DOHH2 (cell line): ENCODE data around the gene TERT.

Experiments used
- EZH2phosphoT487 ChIP-seq: fragments of 200-600 bp; sonication (generic); IDR thresholded peaks from 2 replicates; pipeline ENCODE4 v1.6.1; 2017; ENCODE audit warnings: borderline replicate concordance, mild to moderate bottlenecking, antibody characterized with exemption, low read length, moderate library complexity, mixed read lengths
- TF ChIP-seq, protein P1 (sequence below): fragments of 200-600 bp; sonication (generic); IDR thresholded peaks from one replicate; pipeline ENCODE4 v1.5.1; 2014; ENCODE audit warnings: antibody characterized with exemption, mild to moderate bottlenecking, low read depth, low read length; ENCODE audit not compliant: poor library complexity, severe bottlenecking

DNA sequence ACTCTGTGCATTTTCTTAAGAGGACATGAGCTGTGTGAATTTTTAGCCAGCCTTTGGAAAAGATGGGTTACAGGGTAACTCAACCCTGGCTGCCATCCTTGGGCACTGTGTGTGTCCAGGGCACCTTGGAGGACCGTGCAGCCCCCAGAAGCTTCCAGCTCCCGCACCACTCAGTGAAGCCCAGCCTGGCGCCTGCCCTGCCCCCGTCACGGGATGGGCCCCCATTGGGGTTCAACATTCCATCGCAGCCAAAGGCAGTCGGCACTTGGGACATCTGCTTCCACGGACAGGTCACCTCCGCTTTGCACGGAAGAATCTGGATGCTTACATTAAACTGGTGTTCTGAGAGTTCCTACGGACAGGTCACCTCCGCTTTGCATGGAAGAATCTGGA, 71.6 kb downstream of the TERT start:
- TF ChIP-seq, protein P1, sequence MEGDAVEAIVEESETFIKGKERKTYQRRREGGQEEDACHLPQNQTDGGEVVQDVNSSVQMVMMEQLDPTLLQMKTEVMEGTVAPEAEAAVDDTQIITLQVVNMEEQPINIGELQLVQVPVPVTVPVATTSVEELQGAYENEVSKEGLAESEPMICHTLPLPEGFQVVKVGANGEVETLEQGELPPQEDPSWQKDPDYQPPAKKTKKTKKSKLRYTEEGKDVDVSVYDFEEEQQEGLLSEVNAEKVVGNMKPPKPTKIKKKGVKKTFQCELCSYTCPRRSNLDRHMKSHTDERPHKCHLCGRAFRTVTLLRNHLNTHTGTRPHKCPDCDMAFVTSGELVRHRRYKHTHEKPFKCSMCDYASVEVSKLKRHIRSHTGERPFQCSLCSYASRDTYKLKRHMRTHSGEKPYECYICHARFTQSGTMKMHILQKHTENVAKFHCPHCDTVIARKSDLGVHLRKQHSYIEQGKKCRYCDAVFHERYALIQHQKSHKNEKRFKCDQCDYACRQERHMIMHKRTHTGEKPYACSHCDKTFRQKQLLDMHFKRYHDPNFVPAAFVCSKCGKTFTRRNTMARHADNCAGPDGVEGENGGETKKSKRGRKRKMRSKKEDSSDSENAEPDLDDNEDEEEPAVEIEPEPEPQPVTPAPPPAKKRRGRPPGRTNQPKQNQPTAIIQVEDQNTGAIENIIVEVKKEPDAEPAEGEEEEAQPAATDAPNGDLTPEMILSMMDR, result no peak
- TF ChIP-seq EZH2phosphoT487, result no peak
